GM12878 (cell line): Measurements from ENCODE around the gene TRIM41. TPM values are rescaled to one million over a fixed set of nuclear protein-coding genes. Genes with fewer than 3 reads are reported as not detected.

Experiments used
- ATAC-seq: fragments of 200-7000 bp; cut with Tn5 transposase; 3 replicates; pipeline ENCODE4 v1.9.1; 2020; ENCODE audit warnings: mild to moderate bottlenecking, moderate library complexity
- BruUV-seq: library from RNA; stranded (reverse); fragments of 400-500 nt; replicated peaks from 2 replicates; lab custom pipeline; 2021; lab: Mats Ljungman, UMichigan
- CTCF ChIA-PET: fragments of 300-600 bp; sonication (Branson Sonifier 250); formaldehyde crosslinking; extraction: SDS; loops from one replicate; lab custom pipeline; 2021; ENCODE audit warnings: inconsistent platforms; lab: Yijun Ruan, JAX
- POLR2A ChIA-PET: fragments of 350-600 bp; formaldehyde crosslinking; extraction: SDS; loops from one replicate; lab custom pipeline; 2021; ENCODE audit warnings: inconsistent platforms; lab: Charles Lee
- RAD21 ChIA-PET: fragments of 300-600 bp; sonication (Branson Sonifier 250); formaldehyde crosslinking; loops from one replicate; lab custom pipeline; 2023; ENCODE audit warnings: antibody characterized with exemption; ENCODE audit not compliant: unreplicated experiment; lab: Charles Lee
- SMC1A ChIA-PET: fragments of 300-600 bp; sonication (Branson Sonifier 250); formaldehyde crosslinking; loops from one replicate; lab custom pipeline; 2023; ENCODE audit not compliant: unreplicated experiment, uncharacterized antibody; lab: Charles Lee
- DNase-seq: peaks from one replicate; pipeline ENCODE4 v3.0.0-alpha.2; 2011; ENCODE audit warnings: low read depth, low spot score
- FAIRE-seq: peaks from 3 replicates; lab custom pipeline; 2011; peaks lifted over from hg19 to GRCh38; lab: Jason Lieb, UNC
- H2AFZ ChIP-seq: 2 replicates; pipeline ENCODE4 v1.6.0; 2011; ENCODE audit warnings: low read depth, low read length, control low read depth; ENCODE audit not compliant: control insufficient read depth
- H3K27ac ChIP-seq: 2 replicates; pipeline ENCODE4 v1.5.1; 2011; ENCODE audit warnings: control low read depth; ENCODE audit not compliant: control insufficient read depth, insufficient read depth
- H3K27me3 ChIP-seq, 2 experiments: replicated peaks in 1 of 2; 2 replicates each; pipeline versions ENCODE4 v1.6.0 to v1.6.1; 2011; ENCODE audit warnings: low read length in 1 of 2; ENCODE audit not compliant: control insufficient read depth in 2 of 2, insufficient read depth in 2 of 2
- H3K36me3 ChIP-seq, 2 experiments: 2 replicates each; pipeline ENCODE4 v1.5.1; 2011; ENCODE audit warnings: low read length in 1 of 2; ENCODE audit not compliant: control insufficient read depth in 2 of 2, insufficient read depth in 2 of 2
- H3K4me1 ChIP-seq: 2 replicates; pipeline ENCODE4 v1.6.1; 2011; ENCODE audit warnings: mild to moderate bottlenecking, low read length, moderate library complexity, mixed read lengths; ENCODE audit not compliant: control insufficient read depth, insufficient read depth
- H3K4me2 ChIP-seq: 2 replicates; pipeline ENCODE4 v1.6.0; 2011; ENCODE audit warnings: control low read depth; ENCODE audit not compliant: control insufficient read depth, insufficient read depth
- H3K4me3 ChIP-seq: fragments of 200-600 bp; sonication (generic); 2 replicates; pipeline ENCODE4 v1.5.1; 2016
- H3K79me2 ChIP-seq: 2 replicates; pipeline ENCODE4 v1.6.0; 2011; ENCODE audit warnings: low read length; ENCODE audit not compliant: control insufficient read depth, insufficient read depth
- H3K9ac ChIP-seq: 2 replicates; pipeline ENCODE4 v1.8.0; 2011; ENCODE audit warnings: low read length, control low read depth, mixed read lengths; ENCODE audit not compliant: control insufficient read depth, insufficient read depth
- H3K9me3 ChIP-seq: replicated peaks from 3 replicates; pipeline ENCODE4 v1.5.1; 2011; ENCODE audit warnings: mild to moderate bottlenecking, low read length; ENCODE audit not compliant: control insufficient read depth, insufficient read depth
- H4K20me1 ChIP-seq: 2 replicates; pipeline ENCODE4 v1.6.0; 2011; ENCODE audit not compliant: control insufficient read depth, insufficient read depth
- BRCA1 ChIP-seq: IDR thresholded peaks from 2 replicates; pipeline ENCODE4 v1.6.1; 2011; ENCODE audit warnings: low read depth, low read length, improper control_type of control experiment
- EP300 ChIP-seq, 2 experiments: fragments of 150-350 bp in 1 of 2; IDR thresholded peaks; 2 replicates each; pipeline ENCODE4 v1.6.1; 2011 to 2012; ENCODE audit warnings: low read depth in 2 of 2, low read length in 2 of 2, borderline replicate concordance in 1 of 2, improper control_type of control experiment in 1 of 2, inconsistent platforms in 1 of 2; ENCODE audit not compliant: control insufficient read depth in 1 of 2
- NKRF ChIP-seq: fragments of 450-650 bp; conservative IDR thresholded peaks from 2 replicates; pipeline ENCODE4 v1.6.1; 2017; ENCODE audit warnings: mild to moderate bottlenecking, moderate library complexity
- NR2C2 ChIP-seq: IDR thresholded peaks from 2 replicates; pipeline ENCODE4 v1.6.1; 2011; ENCODE audit warnings: borderline replicate concordance, low read depth; ENCODE audit not compliant: control insufficient read depth, insufficient read length
- POU2F2 ChIP-seq: IDR thresholded peaks from 3 replicates; pipeline ENCODE4 v1.6.1; 2011; ENCODE audit warnings: low read depth, mild to moderate bottlenecking, low read length, borderline replicate concordance
- SIN3A ChIP-seq: IDR thresholded peaks from 2 replicates; pipeline ENCODE4 v1.6.1; 2012; ENCODE audit warnings: low read depth, low read length, improper control_type of control experiment
- SMAD5 ChIP-seq: IDR thresholded peaks from 2 replicates; pipeline ENCODE4 v1.6.1; 2016; ENCODE audit warnings: antibody characterized with exemption, low read depth
- SRF ChIP-seq, 2 experiments: IDR thresholded peaks; 2 replicates each; pipeline ENCODE4 v1.6.1; 2011; ENCODE audit warnings: low read depth in 2 of 2, low read length in 2 of 2, mild to moderate bottlenecking in 1 of 2, moderate library complexity in 1 of 2
- TCF3 ChIP-seq: IDR thresholded peaks from 2 replicates; pipeline ENCODE4 v1.6.1; 2012; ENCODE audit warnings: low read depth, mild to moderate bottlenecking, low read length, borderline replicate concordance; ENCODE audit not compliant: insufficient read depth
- ZBTB11 ChIP-seq: fragments of 450-650 bp; formaldehyde crosslinking; IDR thresholded peaks from 2 replicates; pipeline ENCODE4 v1.5.0; 2022; ENCODE audit warnings: mild to moderate bottlenecking, missing genetic modification characterization
- WGBS: methylation state at CpG from one replicate; pipeline ENCODE4 v1.1.6; 2016; ENCODE audit warnings: low lambda C conversion rate; ENCODE audit not compliant: insufficient replicate concordance, insufficient coverage; ENCODE audit errors: missing lambda C conversion rate; 5-methylcytosine and 5-hydroxymethylcytosine counted together
- in situ Hi-C: fragments of 300-500 bp; cut with MboI; formaldehyde crosslinking; loops from 9 replicates; pipeline ENCODE4 v1.14.3; 2018; ENCODE audit warnings: mixed read lengths
- intact Hi-C: fragments of 100-400 bp; cut with micrococcal nuclease; formaldehyde crosslinking; loops from one replicate; pipeline ENCODE4 v1.14.2; 2022; ENCODE audit not compliant: unreplicated experiment
- polyA plus RNA-seq, 11 experiments: library from polyadenylated mRNA; depleted of rRNA in 4 of 11; unstranded in 6 of 11; stranded (reverse) in 5 of 11; fragments of >200 nt; fragmentation: Nextera tagmentation in 4 of 11; fragmentation: Illumina TruSeq in 1 of 11; extraction: Ambion mirVana in 4 of 11; extraction: Trizol in 1 of 11; gene quantifications; 1 replicate in 1 of 11; 2 replicates in 10 of 11; pipeline versions ENCODE4 v1.2.1 to v1.2.3, GENCODE V29; 2011 to 2016; ENCODE audit warnings: inconsistent platforms in 2 of 11, missing spikeins in 2 of 11, low read depth in 1 of 11
- total RNA-seq, 4 experiments: library from RNA; depleted of rRNA in 3 of 4; stranded (reverse); fragments of >200 nt in 3 of 4; fragmentation: Illumina TruSeq in 1 of 4; extraction: Trizol in 1 of 4; gene quantifications; 2 replicates each; pipeline versions ENCODE4 v1.2.1 to v1.2.3, GENCODE V29; 2013 to 2021
- TF ChIP-seq, protein P1 (sequence below): fragments of 150-350 bp; IDR thresholded peaks from 2 replicates; pipeline ENCODE4 v1.6.1; 2014; ENCODE audit warnings: mild to moderate bottlenecking, low read depth, low read length
- TF ChIP-seq, protein P2 (sequence below): fragments of 150-350 bp; IDR thresholded peaks from 2 replicates; pipeline ENCODE4 v1.6.1; 2016; ENCODE audit warnings: low read depth, low read length

TRIM41 gene
- total and polyA plus RNA-seq, 10 of the 15 experiments (the other 5 are each of a cell fraction or from before 2014, with no cell fraction given), result 1.0 to 28.9 (median 10.6) TPM

GRCh38 chr5:181230551-181230950 lies 7.5 kb downstream of the TRIM41 start (continued):
- TF ChIP-seq, protein P1, sequence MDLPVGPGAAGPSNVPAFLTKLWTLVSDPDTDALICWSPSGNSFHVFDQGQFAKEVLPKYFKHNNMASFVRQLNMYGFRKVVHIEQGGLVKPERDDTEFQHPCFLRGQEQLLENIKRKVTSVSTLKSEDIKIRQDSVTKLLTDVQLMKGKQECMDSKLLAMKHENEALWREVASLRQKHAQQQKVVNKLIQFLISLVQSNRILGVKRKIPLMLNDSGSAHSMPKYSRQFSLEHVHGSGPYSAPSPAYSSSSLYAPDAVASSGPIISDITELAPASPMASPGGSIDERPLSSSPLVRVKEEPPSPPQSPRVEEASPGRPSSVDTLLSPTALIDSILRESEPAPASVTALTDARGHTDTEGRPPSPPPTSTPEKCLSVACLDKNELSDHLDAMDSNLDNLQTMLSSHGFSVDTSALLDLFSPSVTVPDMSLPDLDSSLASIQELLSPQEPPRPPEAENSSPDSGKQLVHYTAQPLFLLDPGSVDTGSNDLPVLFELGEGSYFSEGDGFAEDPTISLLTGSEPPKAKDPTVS, result no peak
- no peak for TF ChIP-seq SRF (IDR thresholded peaks at IDR 0.05; ENCODE audit: low read depth in 2 of 2, low read length in 2 of 2)

GRCh38 chr5:181231432-181231831 lies 8.4 kb downstream of the TRIM41 start:
- 90% methylated on average over 7 of the region's 7 CpGs for WGBS
- Histone ChIP-seq H3K4me2 (no peak overlapping the region), H3K9ac (no peak overlapping the region), H2AFZ (no peak overlapping the region), H3K27me3 (no peaks in the 10 kb centered on the region), H3K4me1 (no peaks in the 10 kb centered on the region), H3K79me2 (peaks cover 2% of the 10 kb centered on the region), H3K9me3 (no peaks in the 10 kb centered on the region), H4K20me1 (0 out of 2 replicates have a peak, but pooled peaks cover under 1% of the 10 kb centered on the region), H3K27ac (no peak overlapping the region), H3K36me3 (peaks cover 9 to 31% of the 10 kb centered on the region in 2 experiments), H3K4me3 (no peak overlapping the region)
- SMC1A ChIA-PET, result no interaction called here
- POLR2A ChIA-PET, result no interaction called here
- FAIRE-seq (no peak), ATAC-seq (no peak), DNase-seq (no peak)
- CTCF ChIA-PET, result interaction anchor here (1.2 to 1.5 kb wide), 2 partner anchors 9 to 10 kb away, joined by 3 to 4 read pairs; no protein-coding TSS in a partner anchor
- in situ Hi-C loops (no loop called here), intact Hi-C loops (no loop called here)
- no TSS peak for BruUV-seq
- RAD21 ChIA-PET, result no interaction called here
- no peak for TF ChIP-seq ZBTB11 (CRISPR knock-in tag)
- TF ChIP-seq TCF3, result no peak
- TF ChIP-seq, protein P2, sequence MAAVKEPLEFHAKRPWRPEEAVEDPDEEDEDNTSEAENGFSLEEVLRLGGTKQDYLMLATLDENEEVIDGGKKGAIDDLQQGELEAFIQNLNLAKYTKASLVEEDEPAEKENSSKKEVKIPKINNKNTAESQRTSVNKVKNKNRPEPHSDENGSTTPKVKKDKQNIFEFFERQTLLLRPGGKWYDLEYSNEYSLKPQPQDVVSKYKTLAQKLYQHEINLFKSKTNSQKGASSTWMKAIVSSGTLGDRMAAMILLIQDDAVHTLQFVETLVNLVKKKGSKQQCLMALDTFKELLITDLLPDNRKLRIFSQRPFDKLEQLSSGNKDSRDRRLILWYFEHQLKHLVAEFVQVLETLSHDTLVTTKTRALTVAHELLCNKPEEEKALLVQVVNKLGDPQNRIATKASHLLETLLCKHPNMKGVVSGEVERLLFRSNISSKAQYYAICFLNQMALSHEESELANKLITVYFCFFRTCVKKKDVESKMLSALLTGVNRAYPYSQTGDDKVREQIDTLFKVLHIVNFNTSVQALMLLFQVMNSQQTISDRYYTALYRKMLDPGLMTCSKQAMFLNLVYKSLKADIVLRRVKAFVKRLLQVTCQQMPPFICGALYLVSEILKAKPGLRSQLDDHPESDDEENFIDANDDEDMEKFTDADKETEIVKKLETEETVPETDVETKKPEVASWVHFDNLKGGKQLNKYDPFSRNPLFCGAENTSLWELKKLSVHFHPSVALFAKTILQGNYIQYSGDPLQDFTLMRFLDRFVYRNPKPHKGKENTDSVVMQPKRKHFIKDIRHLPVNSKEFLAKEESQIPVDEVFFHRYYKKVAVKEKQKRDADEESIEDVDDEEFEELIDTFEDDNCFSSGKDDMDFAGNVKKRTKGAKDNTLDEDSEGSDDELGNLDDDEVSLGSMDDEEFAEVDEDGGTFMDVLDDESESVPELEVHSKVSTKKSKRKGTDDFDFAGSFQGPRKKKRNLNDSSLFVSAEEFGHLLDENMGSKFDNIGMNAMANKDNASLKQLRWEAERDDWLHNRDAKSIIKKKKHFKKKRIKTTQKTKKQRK, result no peak
- TF ChIP-seq NR2C2, result no peak
- TF ChIP-seq SMAD5, result no peak
- TF ChIP-seq NKRF, result no peak
- no peak for TF ChIP-seq EP300 (IDR thresholded peaks at IDR 0.05; ENCODE audit: borderline replicate concordance in 1 of 2, control insufficient read depth in 1 of 2, low read depth in 2 of 2, low read length in 2 of 2)
- no peak for TF ChIP-seq SIN3A
- TF ChIP-seq POU2F2, result no peak
- TF ChIP-seq BRCA1, result no peak
